Measurements from ENCODE around the gene KCNK10.

The KCNK10 gene

GRCh38 chr14:88312257-88312656, 10.8 kb downstream of the KCNK10 start:
- DNase-seq (ENCODE audit: low read depth in 1 of 2, low spot score in 1 of 2) = no peak
- Histone ChIP-seq H3K27ac (replicated peaks) (no peak overlapping the region), H3K27me3 (ENCODE audit: insufficient read depth, poor library complexity, severe bottlenecking) (no peaks in the 10 kb centered on the region), H3K4me3 (replicated peaks; ENCODE audit: insufficient read depth, low read length) (no peak overlapping the region)
- TF ChIP-seq, protein P1, sequence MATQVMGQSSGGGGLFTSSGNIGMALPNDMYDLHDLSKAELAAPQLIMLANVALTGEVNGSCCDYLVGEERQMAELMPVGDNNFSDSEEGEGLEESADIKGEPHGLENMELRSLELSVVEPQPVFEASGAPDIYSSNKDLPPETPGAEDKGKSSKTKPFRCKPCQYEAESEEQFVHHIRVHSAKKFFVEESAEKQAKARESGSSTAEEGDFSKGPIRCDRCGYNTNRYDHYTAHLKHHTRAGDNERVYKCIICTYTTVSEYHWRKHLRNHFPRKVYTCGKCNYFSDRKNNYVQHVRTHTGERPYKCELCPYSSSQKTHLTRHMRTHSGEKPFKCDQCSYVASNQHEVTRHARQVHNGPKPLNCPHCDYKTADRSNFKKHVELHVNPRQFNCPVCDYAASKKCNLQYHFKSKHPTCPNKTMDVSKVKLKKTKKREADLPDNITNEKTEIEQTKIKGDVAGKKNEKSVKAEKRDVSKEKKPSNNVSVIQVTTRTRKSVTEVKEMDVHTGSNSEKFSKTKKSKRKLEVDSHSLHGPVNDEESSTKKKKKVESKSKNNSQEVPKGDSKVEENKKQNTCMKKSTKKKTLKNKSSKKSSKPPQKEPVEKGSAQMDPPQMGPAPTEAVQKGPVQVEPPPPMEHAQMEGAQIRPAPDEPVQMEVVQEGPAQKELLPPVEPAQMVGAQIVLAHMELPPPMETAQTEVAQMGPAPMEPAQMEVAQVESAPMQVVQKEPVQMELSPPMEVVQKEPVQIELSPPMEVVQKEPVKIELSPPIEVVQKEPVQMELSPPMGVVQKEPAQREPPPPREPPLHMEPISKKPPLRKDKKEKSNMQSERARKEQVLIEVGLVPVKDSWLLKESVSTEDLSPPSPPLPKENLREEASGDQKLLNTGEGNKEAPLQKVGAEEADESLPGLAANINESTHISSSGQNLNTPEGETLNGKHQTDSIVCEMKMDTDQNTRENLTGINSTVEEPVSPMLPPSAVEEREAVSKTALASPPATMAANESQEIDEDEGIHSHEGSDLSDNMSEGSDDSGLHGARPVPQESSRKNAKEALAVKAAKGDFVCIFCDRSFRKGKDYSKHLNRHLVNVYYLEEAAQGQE (IDR thresholded peaks at IDR 0.05; ENCODE audit: insufficient replicate concordance, low read depth) = no peak
- no peak for TF ChIP-seq GABPA (IDR thresholded peaks at IDR 0.05; ENCODE audit: low read depth)
- no peak for TF ChIP-seq CTCF (IDR thresholded peaks at IDR 0.05; ENCODE audit: insufficient read depth, low read length)
- TF ChIP-seq SPI1 (IDR thresholded peaks at IDR 0.05; ENCODE audit: borderline replicate concordance, low read depth) = no peak
- TF ChIP-seq POLR2AphosphoS5 (IDR thresholded peaks at IDR 0.05; ENCODE audit: low read depth) = no peak

GRCh38 chr14:88311780-88312179, 11.3 kb downstream of the KCNK10 start:
- no peak overlapping the region for H3K27ac ChIP-seq (replicated peaks)
- DNase-seq (ENCODE audit: low read depth in 1 of 2, low spot score in 1 of 2) = no peak
- H3K27me3 ChIP-seq (ENCODE audit: insufficient read depth, poor library complexity, severe bottlenecking) = no peaks in the 10 kb centered on the region
- H3K4me3 ChIP-seq (replicated peaks; ENCODE audit: insufficient read depth, low read length) = no peak overlapping the region
- TF ChIP-seq, protein P1 (IDR thresholded peaks at IDR 0.05; ENCODE audit: insufficient replicate concordance, low read depth) = no peak
- TF ChIP-seq CTCF (IDR thresholded peaks at IDR 0.05; ENCODE audit: insufficient read depth, low read length) (no peak), POLR2AphosphoS5 (IDR thresholded peaks at IDR 0.05; ENCODE audit: low read depth) (no peak), SPI1 (IDR thresholded peaks at IDR 0.05; ENCODE audit: borderline replicate concordance, low read depth) (no peak), GABPA (IDR thresholded peaks at IDR 0.05; ENCODE audit: low read depth) (no peak)

GRCh38 chr14:88310449-88310848, 12.6 kb downstream of the KCNK10 start:
- DNase-seq (ENCODE audit: low read depth in 1 of 2, low spot score in 1 of 2) = no peak
- no peaks in the 10 kb centered on the region for H3K27me3 ChIP-seq (ENCODE audit: insufficient read depth, poor library complexity, severe bottlenecking)
- no peak overlapping the region for H3K4me3 ChIP-seq (replicated peaks; ENCODE audit: insufficient read depth, low read length)
- no peak for TF ChIP-seq POLR2AphosphoS5 (IDR thresholded peaks at IDR 0.05; ENCODE audit: low read depth)
- TF ChIP-seq SPI1 (IDR thresholded peaks at IDR 0.05; ENCODE audit: borderline replicate concordance, low read depth) = no peak
- H3K27ac ChIP-seq (replicated peaks) = no peak overlapping the region

DNA sequence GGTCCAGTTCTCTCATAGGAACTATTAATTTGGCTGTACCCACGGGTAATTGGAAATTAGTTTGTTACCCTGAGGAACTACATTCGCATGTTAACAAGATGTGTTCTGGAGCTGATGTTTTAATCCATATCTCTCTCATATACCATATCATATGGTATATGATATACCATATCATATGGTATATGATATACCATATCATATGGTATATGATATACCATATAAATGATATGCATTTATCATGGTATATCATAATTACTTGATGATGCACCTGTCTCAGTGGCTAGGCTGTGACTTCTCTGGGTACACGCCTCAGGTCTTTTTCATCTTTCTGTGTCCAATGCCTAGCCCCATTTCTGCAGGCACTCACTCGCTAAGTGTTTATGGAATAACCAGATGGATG, 13.0 kb downstream of the KCNK10 start:
- H3K4me3 ChIP-seq (replicated peaks; ENCODE audit: insufficient read depth, low read length) = no peak overlapping the region
- H3K27ac ChIP-seq (replicated peaks) = no peak overlapping the region
- H3K27me3 ChIP-seq (ENCODE audit: insufficient read depth, poor library complexity, severe bottlenecking) = no peaks in the 10 kb centered on the region
- no peak for DNase-seq (ENCODE audit: low read depth in 1 of 2, low spot score in 1 of 2)
- TF ChIP-seq SPI1 (IDR thresholded peaks at IDR 0.05; ENCODE audit: borderline replicate concordance, low read depth) = no peak
- TF ChIP-seq CTCF (IDR thresholded peaks at IDR 0.05; ENCODE audit: insufficient read depth, low read length) = no peak
- TF ChIP-seq GABPA (IDR thresholded peaks at IDR 0.05; ENCODE audit: low read depth) = no peak
- TF ChIP-seq POLR2AphosphoS5 (IDR thresholded peaks at IDR 0.05; ENCODE audit: low read depth) = no peak
- TF ChIP-seq, protein P1 (IDR thresholded peaks at IDR 0.05; ENCODE audit: insufficient replicate concordance, low read depth) = no peak

Measured in HL-60 (cell line).